NCI-H2081 (cell line): ENCODE data around the gene KIF7.
"Not testable (repeated sequence)": the region's sequence is repeated elsewhere in the genome, so short reads cannot be mapped to it uniquely, and the experiment has no call there.

Experiments used
- DNase-seq, 2 experiments: peaks; one replicate each; lab custom pipeline; 2025; lab: John Stamatoyannopoulos, UW

KIF7 gene

GRCh38 chr15:89614164-89614563 is 41.1 kb downstream of the KIF7 start:
- DNase-seq = no peak

- no peak for DNase-seq
These were observed 42.2 kb downstream of the KIF7 start for GRCh38 chr15:89613031-89613430.

GRCh38 chr15:89611317-89611716 is 44.0 kb downstream of the KIF7 start:
- DNase-seq = no peak

GRCh38 chr15:89599021-89599420 is 56.2 kb downstream of the KIF7 start:
- DNase-seq = no peak

- no peak for DNase-seq
These were observed 62.2 kb downstream of the KIF7 start for GRCh38 chr15:89593018-89593417.

GRCh38 chr15:89591834-89592233 is 63.4 kb downstream of the KIF7 start:
- DNase-seq = no peak

- DNase-seq = no peak
These were observed 67.3 kb downstream of the KIF7 start for GRCh38 chr15:89587955-89588354.

GRCh38 chr15:89586651-89587050 is 68.6 kb downstream of the KIF7 start:
- no peak for DNase-seq

- not testable (repeated sequence) for DNase-seq
These were observed 74.5 kb downstream of the KIF7 start for GRCh38 chr15:89580747-89581146.

GRCh38 chr15:89578146-89578545 is 77.1 kb downstream of the KIF7 start:
- DNase-seq = no peak
